ENCODE results near the gene GABARAPL1. TPM values are rescaled to one million over a fixed set of nuclear protein-coding genes. Genes with fewer than 3 reads are reported as not detected.
A peak's percentile ranks its signal among the peaks of the same experiment; 100 is the strongest.
"Not testable (repeated sequence)": the region's sequence is repeated elsewhere in the genome, so short reads cannot be mapped to it uniquely, and the experiment has no call there.

Gene GABARAPL1
- total and polyA plus RNA-seq, 10 of the 15 experiments (the other 5 are each of a cell fraction or from before 2014, with no cell fraction given): 0.42 to 3.7 (median 1.4) TPM

DNA sequence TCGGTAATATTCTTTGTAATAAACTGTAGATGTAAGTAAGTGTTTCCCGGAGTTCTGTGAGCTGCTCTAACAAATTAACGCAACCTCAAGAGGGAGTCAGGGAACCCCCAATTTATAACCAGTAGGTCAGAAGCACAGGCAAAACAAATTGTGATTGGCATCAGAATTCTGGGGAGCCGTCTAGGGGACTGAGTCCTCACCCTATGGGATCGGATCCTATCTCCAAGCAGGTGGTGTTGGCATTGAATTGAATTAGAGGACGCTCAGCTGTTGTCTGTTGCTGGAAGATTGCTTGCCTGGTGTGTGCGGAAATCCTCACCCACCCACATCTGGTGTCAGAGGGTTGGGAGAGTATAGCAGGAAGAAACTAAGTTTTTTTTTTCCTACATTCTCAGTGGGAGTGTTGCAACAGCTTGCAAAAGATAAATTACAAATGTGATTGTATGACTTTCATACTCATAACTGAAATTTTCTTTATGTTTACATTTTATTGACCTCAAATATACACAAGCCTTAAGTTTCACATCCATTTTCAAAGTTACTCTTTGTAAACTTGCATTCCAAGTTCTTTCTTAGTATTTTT is 28.3 kb upstream of the GABARAPL1 start (continued):
- TF ChIP-seq MLLT1 (IDR thresholded peaks at IDR 0.05): no peak
- TF ChIP-seq KAT2A (conservative IDR thresholded peaks at IDR 0.05; ENCODE audit: control insufficient read depth, low read depth, low read length): no peak
- no peak for TF ChIP-seq MYC (IDR thresholded peaks at IDR 0.05; ENCODE audit: insufficient read depth, insufficient read length, insufficient replicate concordance, low read length, severe bottlenecking)
- TF ChIP-seq NFIC (IDR thresholded peaks at IDR 0.05; ENCODE audit: low read depth, low read length): no peak
- TF ChIP-seq, protein P1, sequence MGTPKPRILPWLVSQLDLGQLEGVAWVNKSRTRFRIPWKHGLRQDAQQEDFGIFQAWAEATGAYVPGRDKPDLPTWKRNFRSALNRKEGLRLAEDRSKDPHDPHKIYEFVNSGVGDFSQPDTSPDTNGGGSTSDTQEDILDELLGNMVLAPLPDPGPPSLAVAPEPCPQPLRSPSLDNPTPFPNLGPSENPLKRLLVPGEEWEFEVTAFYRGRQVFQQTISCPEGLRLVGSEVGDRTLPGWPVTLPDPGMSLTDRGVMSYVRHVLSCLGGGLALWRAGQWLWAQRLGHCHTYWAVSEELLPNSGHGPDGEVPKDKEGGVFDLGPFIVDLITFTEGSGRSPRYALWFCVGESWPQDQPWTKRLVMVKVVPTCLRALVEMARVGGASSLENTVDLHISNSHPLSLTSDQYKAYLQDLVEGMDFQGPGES (IDR thresholded peaks at IDR 0.05): no peak

- H3K79me2 ChIP-seq (ENCODE audit: control insufficient read depth, insufficient read depth, low read length): no peaks in the 10 kb centered on the region
- H3K27ac ChIP-seq (ENCODE audit: control insufficient read depth, insufficient read depth): no peak overlapping the region
- no peak overlapping the region for H3K9ac ChIP-seq (ENCODE audit: control insufficient read depth, insufficient read depth, low read length)
- H3K4me3 ChIP-seq: no peak overlapping the region
- no peak for ATAC-seq
- DNase-seq (ENCODE audit: low read depth, low spot score): no peak
- 0 out of 2 replicates have a peak overlapping the region, but pooled peaks have one; percentile 1 for H2AFZ ChIP-seq (ENCODE audit: control insufficient read depth, low read depth, low read length)
- intact Hi-C loops (cut with micrococcal nuclease; ENCODE audit: unreplicated experiment): no loop called here
- CTCF ChIA-PET: no interaction called here
- RAD21 ChIA-PET (ENCODE audit: unreplicated experiment): no interaction called here
- H3K9me3 ChIP-seq (replicated peaks; ENCODE audit: control insufficient read depth, insufficient read depth, low read length): no peaks in the 10 kb centered on the region
- WGBS (ENCODE audit: insufficient coverage, insufficient replicate concordance, low lambda C conversion rate, missing lambda C conversion rate): 34% methylated on average over 11 of the region's 11 CpGs
- no TSS peak for BruUV-seq (replicated peaks)
- H3K4me1 ChIP-seq (ENCODE audit: control insufficient read depth, insufficient read depth, low read length): no peaks in the 10 kb centered on the region
- in situ Hi-C loops (cut with MboI): no loop called here
- no peak overlapping the region for H3K4me2 ChIP-seq (ENCODE audit: control insufficient read depth, insufficient read depth)
- TF ChIP-seq, protein P2, sequence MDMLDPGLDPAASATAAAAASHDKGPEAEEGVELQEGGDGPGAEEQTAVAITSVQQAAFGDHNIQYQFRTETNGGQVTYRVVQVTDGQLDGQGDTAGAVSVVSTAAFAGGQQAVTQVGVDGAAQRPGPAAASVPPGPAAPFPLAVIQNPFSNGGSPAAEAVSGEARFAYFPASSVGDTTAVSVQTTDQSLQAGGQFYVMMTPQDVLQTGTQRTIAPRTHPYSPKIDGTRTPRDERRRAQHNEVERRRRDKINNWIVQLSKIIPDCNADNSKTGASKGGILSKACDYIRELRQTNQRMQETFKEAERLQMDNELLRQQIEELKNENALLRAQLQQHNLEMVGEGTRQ (IDR thresholded peaks at IDR 0.05; ENCODE audit: borderline replicate concordance, low read depth, low read length): no peak
- no peak for FAIRE-seq
- SMC1A ChIA-PET (ENCODE audit: uncharacterized antibody, unreplicated experiment): no interaction called here
- H3K27me3 ChIP-seq (replicated peaks in 1 of 2; ENCODE audit: control insufficient read depth in 2 of 2, insufficient read depth in 2 of 2, low read length in 1 of 2): no peaks in the 10 kb centered on the region; a peak in 1 of 4 replicates
- no peaks in the 10 kb centered on the region for H4K20me1 ChIP-seq (ENCODE audit: control insufficient read depth, insufficient read depth)
- no peaks in the 10 kb centered on the region for H3K36me3 ChIP-seq (ENCODE audit: control insufficient read depth in 2 of 2, insufficient read depth in 2 of 2, low read length in 1 of 2)
- POLR2A ChIA-PET: interaction anchor here (0.6 kb wide), 1 partner anchor 10 kb away, joined by 4 read pairs; no protein-coding TSS in a partner anchor
Measured at GRCh38 chr12:10186299-10186698, 26.4 kb upstream of the GABARAPL1 start.

DNA sequence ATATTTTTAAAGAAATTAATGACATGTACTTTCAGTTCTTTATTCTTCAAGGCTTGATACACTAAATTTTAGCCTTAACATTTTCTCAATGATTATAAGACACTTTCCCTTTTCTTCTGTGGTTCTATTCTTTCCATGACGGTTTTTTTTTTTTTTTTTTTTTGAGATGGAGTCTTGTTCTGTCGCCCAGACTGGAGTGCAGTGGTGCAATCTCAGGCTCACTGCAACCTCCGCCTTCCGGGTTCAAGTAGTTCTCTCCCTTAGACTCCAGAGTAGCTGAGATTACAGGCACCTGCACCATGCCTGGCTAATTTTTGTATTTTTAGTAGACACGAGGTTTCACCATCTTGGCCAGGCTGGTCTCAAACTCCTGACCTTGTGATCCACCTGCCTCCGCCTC is 25.7 kb upstream of the GABARAPL1 start:
- RAD21 ChIA-PET (ENCODE audit: unreplicated experiment); FAIRE-seq; CTCF ChIA-PET; H4K20me1 ChIP-seq (ENCODE audit: control insufficient read depth, insufficient read depth); H3K27me3 ChIP-seq (replicated peaks in 1 of 2; ENCODE audit: control insufficient read depth in 2 of 2, insufficient read depth in 2 of 2, low read length in 1 of 2); in situ Hi-C loops (cut with MboI); ATAC-seq; H3K9me3 ChIP-seq (replicated peaks; ENCODE audit: control insufficient read depth, insufficient read depth, low read length); H3K4me2 ChIP-seq (ENCODE audit: control insufficient read depth, insufficient read depth); H3K9ac ChIP-seq (ENCODE audit: control insufficient read depth, insufficient read depth, low read length); H3K79me2 ChIP-seq (ENCODE audit: control insufficient read depth, insufficient read depth, low read length); H3K4me3 ChIP-seq; POLR2A ChIA-PET; intact Hi-C loops (cut with micrococcal nuclease; ENCODE audit: unreplicated experiment); H3K36me3 ChIP-seq (ENCODE audit: control insufficient read depth in 2 of 2, insufficient read depth in 2 of 2, low read length in 1 of 2); H3K4me1 ChIP-seq (ENCODE audit: control insufficient read depth, insufficient read depth, low read length); BruUV-seq (replicated peaks); H3K27ac ChIP-seq (ENCODE audit: control insufficient read depth, insufficient read depth); SMC1A ChIA-PET (ENCODE audit: uncharacterized antibody, unreplicated experiment); H2AFZ ChIP-seq (ENCODE audit: control insufficient read depth, low read depth, low read length); DNase-seq (ENCODE audit: low read depth, low spot score): not testable (repeated sequence)
- 51% methylated on average over 3 of the region's 6 CpGs for WGBS (ENCODE audit: insufficient coverage, insufficient replicate concordance, low lambda C conversion rate, missing lambda C conversion rate)

Data from GM12878 (cell line).